CD14-positive monocyte (primary cell): Measurements from ENCODE around the gene NKD2. TPM values are rescaled to one million over a fixed set of nuclear protein-coding genes. Genes with fewer than 3 reads are reported as not detected.
A peak's percentile ranks its signal among the peaks of the same experiment; 100 is the strongest.

Experiments used
- DNase-seq, 3 donors: peaks; one replicate each; pipeline ENCODE4 v3.0.0-alpha.2; 2011 to 2022
- H2AFZ ChIP-seq: 2 replicates; pipeline ENCODE4 v1.6.0; 2012; ENCODE audit warnings: mild to moderate bottlenecking, low read depth, low read length, inconsistent platforms; ENCODE audit not compliant: insufficient read depth, poor library complexity, severe bottlenecking
- H3K27ac ChIP-seq, 2 donors: 1 replicate in 1 of 2; 2 replicates in 1 of 2; pipeline ENCODE4 v1.5.1; 2012 to 2013; ENCODE audit warnings: low read length in 2 of 2, control low read depth in 1 of 2, inconsistent platforms in 1 of 2, low read depth in 1 of 2, mild to moderate bottlenecking in 1 of 2
- H3K27me3 ChIP-seq, 2 donors: one replicate each; pipeline versions ENCODE4 v1.6.0 to v1.6.1; 2011 to 2013; ENCODE audit warnings: low read length in 2 of 2; ENCODE audit not compliant: control insufficient read depth in 2 of 2, insufficient read depth in 2 of 2
- H3K36me3 ChIP-seq, 2 donors: replicated peaks in 1 of 2; 1 replicate in 1 of 2; 2 replicates in 1 of 2; pipeline versions ENCODE4 v1.5.1 to v1.6.1; 2012 to 2013; ENCODE audit warnings: low read length in 2 of 2, control low read depth in 1 of 2, inconsistent platforms in 1 of 2, mild to moderate bottlenecking in 1 of 2; ENCODE audit not compliant: insufficient read depth in 2 of 2, control insufficient read depth in 1 of 2
- H3K4me1 ChIP-seq, 2 donors: 1 replicate in 1 of 2; 2 replicates in 1 of 2; pipeline versions ENCODE4 v1.5.1 to v1.6.1; 2012 to 2013; ENCODE audit warnings: low read length in 2 of 2, control low read depth in 1 of 2, inconsistent platforms in 1 of 2, mild to moderate bottlenecking in 1 of 2, moderate library complexity in 1 of 2; ENCODE audit not compliant: insufficient read depth in 2 of 2, control insufficient read depth in 1 of 2
- H3K4me2 ChIP-seq: replicated peaks from 2 replicates; pipeline ENCODE3; 2012; ENCODE audit warnings: low read length, moderate library complexity, mild to moderate bottlenecking; ENCODE audit not compliant: poor library complexity, severe bottlenecking; ENCODE audit errors: extremely low read depth
- H3K4me3 ChIP-seq, 3 experiments: fragments of 200-600 bp in 1 of 3; sonication (generic) in 1 of 3; replicated peaks in 1 of 3; 1 replicate in 2 of 3; 2 replicates in 1 of 3; pipeline ENCODE4 v1.5.1; 2011 to 2013; ENCODE audit warnings: low read length in 3 of 3, mild to moderate bottlenecking in 3 of 3, control low read depth in 2 of 3, low read depth in 2 of 3, inconsistent platforms in 1 of 3, moderate library complexity in 1 of 3
- H3K79me2 ChIP-seq: 2 replicates; pipeline ENCODE4 v1.6.0; 2012; ENCODE audit warnings: mild to moderate bottlenecking, control low read depth, inconsistent platforms, low read length, moderate library complexity; ENCODE audit not compliant: insufficient read depth
- H3K9ac ChIP-seq: 2 replicates; pipeline ENCODE4 v1.6.0; 2017; ENCODE audit warnings: low read length, mild to moderate bottlenecking; ENCODE audit not compliant: insufficient read depth, poor library complexity, severe bottlenecking
- H3K9me3 ChIP-seq, 2 donors: replicated peaks in 1 of 2; 1 replicate in 1 of 2; 2 replicates in 1 of 2; pipeline versions ENCODE4 v1.5.1 to v1.6.1; 2012 to 2013; ENCODE audit warnings: low read length in 2 of 2, control low read depth in 1 of 2; ENCODE audit not compliant: control insufficient read depth in 1 of 2, insufficient read depth in 1 of 2
- H4K20me1 ChIP-seq: 2 replicates; pipeline ENCODE4 v1.6.0; 2012; ENCODE audit warnings: mild to moderate bottlenecking, low read length, control low read depth, moderate library complexity; ENCODE audit not compliant: insufficient read depth
- H3K27ac Mint-ChIP-seq, 7 donors: one replicate each; pipeline ENCODE4 v1.8.0; 2020; ENCODE audit warnings: mild to moderate bottlenecking in 7 of 7, mixed read lengths in 7 of 7, moderate library complexity in 6 of 7, inconsistent platforms in 2 of 7
- H3K27me3 Mint-ChIP-seq, 3 donors: one replicate each; pipeline ENCODE4 v1.8.0; 2021 to 2022; ENCODE audit warnings: low read depth in 3 of 3, mild to moderate bottlenecking in 3 of 3, mixed read lengths in 3 of 3, moderate library complexity in 3 of 3, inconsistent platforms in 1 of 3
- H3K36me3 Mint-ChIP-seq, 2 donors: one replicate each; pipeline ENCODE4 v1.8.0; 2020; ENCODE audit warnings: mixed read lengths in 2 of 2, inconsistent platforms in 1 of 2, mild to moderate bottlenecking in 1 of 2
- H3K4me1 Mint-ChIP-seq: one replicate; pipeline ENCODE4 v1.8.0; 2020; ENCODE audit warnings: mild to moderate bottlenecking, mixed read lengths
- H3K4me3 Mint-ChIP-seq, 2 donors: one replicate each; pipeline ENCODE4 v1.8.0; 2020; ENCODE audit warnings: mild to moderate bottlenecking in 2 of 2, mixed read lengths in 2 of 2, moderate library complexity in 1 of 2
- H3K9me3 Mint-ChIP-seq, 7 donors: one replicate each; pipeline ENCODE4 v1.8.0; 2020 to 2022; ENCODE audit warnings: mixed read lengths in 7 of 7, mild to moderate bottlenecking in 6 of 7, moderate library complexity in 6 of 7, inconsistent platforms in 2 of 7
- CTCF ChIP-seq: fragments of 200-600 bp; IDR thresholded peaks from one replicate; pipeline ENCODE4 v1.8.0; 2022; ENCODE audit warnings: antibody characterized with exemption, mild to moderate bottlenecking
- WGBS: methylation state at CpG from one replicate; pipeline ENCODE4 v1.1.5; 2013; ENCODE audit warnings: missing lambda C conversion rate; ENCODE audit not compliant: insufficient coverage; 5-methylcytosine and 5-hydroxymethylcytosine counted together
- intact Hi-C, 2 donors: fragments of 100-400 bp; cut with micrococcal nuclease; formaldehyde crosslinking; loops; one replicate each; pipeline versions ENCODE4 v1.15.0 to v1.15.1; 2023
- polyA plus RNA-seq, 3 donors: library from polyadenylated mRNA; depleted of rRNA in 1 of 3; unstranded in 2 of 3; stranded (reverse) in 1 of 3; fragments of 300-500 nt in 2 of 3; fragments of >200 nt in 1 of 3; fragmentation: Illumina TruSeq in 2 of 3; gene quantifications; 1 replicate in 2 of 3; 2 replicates in 1 of 3; pipeline ENCODE4 v1.2.3, GENCODE V29; 2012 to 2021

The NKD2 gene
- polyA plus RNA-seq, 3 donors, result not detected

GRCh38 chr5:1065143-1065750, 56.6 kb downstream of the NKD2 start:
- WGBS, result 96% methylated on average over 14 of the region's 26 CpGs
- no peaks in the 10 kb centered on the region for H3K4me1 Mint-ChIP-seq
- Histone ChIP-seq H2AFZ (no peak overlapping the region), H3K4me1 (no peaks in the 10 kb centered on the region), H3K36me3 (peaks cover 21 to 27% of the 10 kb centered on the region in 2 donors), H3K9me3 (no peaks in the 10 kb centered on the region), H3K9ac (no peak overlapping the region), H4K20me1 (peaks cover 32% of the 10 kb centered on the region), H3K27ac (no peak overlapping the region), H3K79me2 (no peaks in the 10 kb centered on the region), H3K4me3 (no peak overlapping the region), H3K27me3 (no peaks in the 10 kb centered on the region), H3K4me2 (no peak overlapping the region)
- TF ChIP-seq CTCF, result no peak
- no peaks in the 10 kb centered on the region for H3K9me3 Mint-ChIP-seq
- H3K36me3 Mint-ChIP-seq, result peaks cover 37 to 53% of the 10 kb centered on the region in 2 donors
- DNase-seq, result no peak
- H3K27me3 Mint-ChIP-seq, result no peaks in the 10 kb centered on the region
- H3K27ac Mint-ChIP-seq, result no peak overlapping the region
- H3K4me3 Mint-ChIP-seq, result no peak overlapping the region
- intact Hi-C loops, result no loop called here

GRCh38 chr5:1065891-1066650, 57.5 kb downstream of the NKD2 start:
- no peaks in the 10 kb centered on the region for H3K4me1 Mint-ChIP-seq
- Histone ChIP-seq H3K4me2 (no peak overlapping the region), H3K4me1 (no peaks in the 10 kb centered on the region), H3K9me3 (no peaks in the 10 kb centered on the region), H3K27ac (no peak overlapping the region), H3K79me2 (no peaks in the 10 kb centered on the region), H4K20me1 (peaks cover 32% of the 10 kb centered on the region), H2AFZ (no peak overlapping the region), H3K9ac (no peak overlapping the region), H3K4me3 (no peak overlapping the region), H3K27me3 (no peaks in the 10 kb centered on the region), H3K36me3 (peaks cover 17 to 23% of the 10 kb centered on the region in 2 donors)
- H3K27ac Mint-ChIP-seq, result peak overlapping the region in 2 of 7 donors; percentile 3 to 4
- no peak for TF ChIP-seq CTCF
- peaks cover 33 to 48% of the 10 kb centered on the region in 2 donors for H3K36me3 Mint-ChIP-seq
- no peak overlapping the region for H3K4me3 Mint-ChIP-seq
- H3K9me3 Mint-ChIP-seq, result no peaks in the 10 kb centered on the region
- WGBS, result 97% methylated on average over 13 of the region's 16 CpGs
- intact Hi-C loops, result no loop called here
- no peak for DNase-seq
- H3K27me3 Mint-ChIP-seq, result no peaks in the 10 kb centered on the region
